Fibroblast of lung (primary cell): ENCODE measurements around the gene JPH3.

Source experiments
- CTCF ChIP-seq, 2 donors: IDR thresholded peaks in 1 of 2; conservative IDR thresholded peaks in 1 of 2; 1 replicate in 1 of 2; 2 replicates in 1 of 2; pipeline ENCODE4 v1.5.1; 2011 to 2012; ENCODE audit warnings: low read length in 2 of 2, control low read depth in 1 of 2, inconsistent platforms in 1 of 2, low read depth in 1 of 2, mild to moderate bottlenecking in 1 of 2
- EZH2 ChIP-seq: IDR thresholded peaks from 2 replicates; pipeline ENCODE4 v1.5.1; 2012; ENCODE audit warnings: low read length, control low read depth, mild to moderate bottlenecking; ENCODE audit errors: missing control alignments

GRCh38 chr16:87742781-87743490 is 140.6 kb downstream of the JPH3 start:
- TF ChIP-seq EZH2 = no peak
- TF ChIP-seq CTCF (conservative IDR thresholded peaks at IDR 0.05 in 1 of 2, IDR thresholded peaks at IDR 0.05 in 1 of 2; ENCODE audit: low read depth in 1 of 2, low read length in 2 of 2) = no peak
